SK-N-MC (cell line): ENCODE measurements around the gene DUS1L.

Experiments used
- EZH2 ChIP-seq: fragments of 200-600 bp; sonication (generic); IDR thresholded peaks from one replicate; pipeline ENCODE4 v1.6.1; 2017; ENCODE audit warnings: antibody characterized with exemption
- FOXP2 ChIP-seq: optimal IDR thresholded peaks from 2 replicates; pipeline ENCODE3; 2011; ENCODE audit warnings: mild to moderate bottlenecking, moderate library complexity; ENCODE audit not compliant: insufficient read depth; ENCODE audit errors: extremely low read length, control extremely low read depth
- POLR2AphosphoS5 ChIP-seq: IDR thresholded peaks from 2 replicates; pipeline ENCODE4 v1.6.1; 2012; ENCODE audit warnings: mild to moderate bottlenecking, low read depth, low read length, borderline replicate concordance

GRCh38 chr17:82079001-82079677, 13.5 kb upstream of the DUS1L start:
- TF ChIP-seq POLR2AphosphoS5, result peak; percentile 13; the same call in 1 of the 2 replicates
- TF ChIP-seq EZH2, result no peak
- no peak for TF ChIP-seq FOXP2
